ENCODE measurements around the gene ACBD4. TPM values are rescaled to one million over a fixed set of nuclear protein-coding genes. Genes with fewer than 3 reads are reported as not detected.
A peak's percentile ranks its signal among the peaks of the same experiment; 100 is the strongest.

ACBD4 gene
- total and polyA plus RNA-seq, 11 donors: 3.3 to 9.8 (median 6.3) TPM

GRCh38 chr17:45102856-45103255 is 32.6 kb upstream of the ACBD4 start:
- intact Hi-C loops (cut with DNase I): loop anchor here in 2 of 10 donors (2.0 to 5.0 kb wide), 2 partner anchors 30 to 181 kb away; partner anchors contain the start of gene PLCD3 (in 1 of the 2)
- Histone ChIP-seq H3K4me1 (peaks cover 0 to 76% (median 38%) of the 10 kb centered on the region in 12 donors), H3K27me3 (no peaks in the 10 kb centered on the region), H3K27ac (peak overlapping the region in 10 of 12 donors; percentile 47 to 90 (median 84)), H3K9me3 (no peaks in the 10 kb centered on the region), H3K4me3 (no peak overlapping the region), H3K36me3 (peaks cover 0 to 100% (median 92%) of the 10 kb centered on the region in 9 donors)
- 50 to 71% (median 62%) methylated on average over 9 of the region's 9 CpGs for WGBS, 4 donors
- ATAC-seq (no peak), DNase-seq (no peak)
- TF ChIP-seq, protein P1, sequence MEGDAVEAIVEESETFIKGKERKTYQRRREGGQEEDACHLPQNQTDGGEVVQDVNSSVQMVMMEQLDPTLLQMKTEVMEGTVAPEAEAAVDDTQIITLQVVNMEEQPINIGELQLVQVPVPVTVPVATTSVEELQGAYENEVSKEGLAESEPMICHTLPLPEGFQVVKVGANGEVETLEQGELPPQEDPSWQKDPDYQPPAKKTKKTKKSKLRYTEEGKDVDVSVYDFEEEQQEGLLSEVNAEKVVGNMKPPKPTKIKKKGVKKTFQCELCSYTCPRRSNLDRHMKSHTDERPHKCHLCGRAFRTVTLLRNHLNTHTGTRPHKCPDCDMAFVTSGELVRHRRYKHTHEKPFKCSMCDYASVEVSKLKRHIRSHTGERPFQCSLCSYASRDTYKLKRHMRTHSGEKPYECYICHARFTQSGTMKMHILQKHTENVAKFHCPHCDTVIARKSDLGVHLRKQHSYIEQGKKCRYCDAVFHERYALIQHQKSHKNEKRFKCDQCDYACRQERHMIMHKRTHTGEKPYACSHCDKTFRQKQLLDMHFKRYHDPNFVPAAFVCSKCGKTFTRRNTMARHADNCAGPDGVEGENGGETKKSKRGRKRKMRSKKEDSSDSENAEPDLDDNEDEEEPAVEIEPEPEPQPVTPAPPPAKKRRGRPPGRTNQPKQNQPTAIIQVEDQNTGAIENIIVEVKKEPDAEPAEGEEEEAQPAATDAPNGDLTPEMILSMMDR (IDR thresholded peaks at IDR 0.05): no peak
- no peak for TF ChIP-seq POLR2A (IDR thresholded peaks at IDR 0.05)

- H3K27me3 ChIP-seq: no peaks in the 10 kb centered on the region
- no peak overlapping the region for H3K4me3 ChIP-seq
- peak overlapping the region in 11 of 12 donors; percentile 19 to 90 (median 83) for H3K27ac ChIP-seq
- H3K36me3 ChIP-seq: peaks cover 0 to 100% (median 92%) of the 10 kb centered on the region in 9 donors
- peak; percentile 67 to 82 (median 78) for ATAC-seq
- TF ChIP-seq POLR2A (IDR thresholded peaks at IDR 0.05): no peak
- TF ChIP-seq, protein P1 (IDR thresholded peaks at IDR 0.05): peak in 4 of 12 donors; percentile 7 to 32 (median 20)
- intact Hi-C loops (cut with DNase I): loop anchor here in 2 of 10 donors (2.0 to 5.0 kb wide), 2 partner anchors 29 to 181 kb away; partner anchors contain the start of gene PLCD3 (in 1 of the 2)
- peak in 3 of 5 donors; percentile 46 to 78 (median 70) for DNase-seq
- 48 to 58% (median 52%) methylated on average over 9 of the region's 9 CpGs for WGBS, 4 donors
- peaks cover 0 to 80% (median 38%) of the 10 kb centered on the region in 12 donors for H3K4me1 ChIP-seq
- H3K9me3 ChIP-seq: no peaks in the 10 kb centered on the region
These were observed 32.2 kb upstream of the ACBD4 start for GRCh38 chr17:45103269-45103795.

DNA sequence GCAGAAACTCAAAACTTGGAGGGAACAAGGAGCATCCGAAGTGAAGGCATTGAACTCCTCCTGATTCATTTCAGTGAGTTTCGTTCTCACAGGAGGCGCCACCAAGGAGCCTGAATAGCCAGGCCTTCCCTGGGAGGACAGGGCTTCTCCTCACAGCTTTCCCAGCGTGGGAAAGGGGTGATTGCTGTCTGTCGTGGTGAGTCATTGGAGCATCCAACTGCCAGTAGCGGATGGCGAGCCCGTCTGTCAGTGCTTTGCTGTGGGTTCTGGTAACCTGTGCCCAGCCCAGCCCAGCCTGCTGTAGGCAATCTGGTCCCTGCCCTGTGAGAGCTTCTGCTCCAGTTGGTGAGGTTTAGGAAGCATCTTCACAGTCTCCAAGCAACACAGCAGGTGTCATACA is 31.5 kb upstream of the ACBD4 start:
- Histone ChIP-seq H3K4me1 (peaks cover 0 to 80% (median 36%) of the 10 kb centered on the region in 12 donors), H3K4me3 (no peak overlapping the region), H3K36me3 (peaks cover 0 to 100% (median 85%) of the 10 kb centered on the region in 9 donors), H3K27ac (peak overlapping the region; percentile 19 to 90 (median 79)), H3K27me3 (no peaks in the 10 kb centered on the region), H3K9me3 (no peaks in the 10 kb centered on the region)
- TF ChIP-seq POLR2A (IDR thresholded peaks at IDR 0.05): no peak
- TF ChIP-seq, protein P1 (IDR thresholded peaks at IDR 0.05): no peak
- ATAC-seq (peak in 1 of 4 donors; percentile 1), DNase-seq (no peak)
- 73 to 82% (median 78%) methylated on average over 6 to 8 of the region's 8 CpGs for WGBS, 4 donors
- intact Hi-C loops (cut with DNase I): loop anchor here in 1 of 10 donors (5.0 kb wide), 1 partner anchor 182 kb away; no protein-coding TSS in a partner anchor

DNA sequence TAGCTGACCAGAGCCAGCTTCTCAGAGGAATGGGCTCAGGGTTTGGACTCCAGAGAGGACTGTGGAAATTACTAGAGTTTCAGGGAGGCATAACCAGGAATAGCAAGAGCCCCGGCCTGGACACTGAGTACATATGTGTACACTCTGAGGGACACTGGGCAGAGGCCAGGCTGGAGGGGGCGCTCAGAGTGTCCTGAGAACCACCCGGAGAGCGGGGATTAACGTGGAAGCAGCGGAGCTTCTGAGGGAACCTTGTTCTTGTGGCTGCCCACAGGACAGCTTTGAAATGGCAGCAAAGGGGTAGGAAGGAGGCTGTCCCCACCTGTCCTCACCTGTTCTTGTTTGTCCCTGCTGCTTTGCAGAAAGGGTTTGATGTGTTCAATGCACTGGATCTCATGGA is 31.0 kb upstream of the ACBD4 start:
- H3K36me3 ChIP-seq: peaks cover 0 to 98% (median 82%) of the 10 kb centered on the region in 9 donors
- no peak overlapping the region for H3K4me3 ChIP-seq
- DNase-seq: no peak
- 70 to 87% (median 85%) methylated on average over 4 to 6 of the region's 6 CpGs for WGBS, 4 donors
- peaks cover 0 to 80% (median 36%) of the 10 kb centered on the region in 12 donors for H3K4me1 ChIP-seq
- peak in 1 of 4 donors; percentile 8 for ATAC-seq
- TF ChIP-seq, protein P1 (IDR thresholded peaks at IDR 0.05): no peak
- no peaks in the 10 kb centered on the region for H3K27me3 ChIP-seq
- H3K9me3 ChIP-seq: no peaks in the 10 kb centered on the region
- H3K27ac ChIP-seq: peak overlapping the region in 10 of 12 donors; percentile 53 to 90 (median 84)
- intact Hi-C loops (cut with DNase I): loop anchor here in 1 of 10 donors (5.0 kb wide), 1 partner anchor 182 kb away; no protein-coding TSS in a partner anchor
